ENCODE data around the gene CNOT2.

The CNOT2 gene

GRCh38 chr12:70319605-70320004 lies 76.4 kb downstream of the CNOT2 start:
- H3K4me2 ChIP-seq (ENCODE audit: low read length), result no peak overlapping the region
- DNase-seq, result no peak

DNA sequence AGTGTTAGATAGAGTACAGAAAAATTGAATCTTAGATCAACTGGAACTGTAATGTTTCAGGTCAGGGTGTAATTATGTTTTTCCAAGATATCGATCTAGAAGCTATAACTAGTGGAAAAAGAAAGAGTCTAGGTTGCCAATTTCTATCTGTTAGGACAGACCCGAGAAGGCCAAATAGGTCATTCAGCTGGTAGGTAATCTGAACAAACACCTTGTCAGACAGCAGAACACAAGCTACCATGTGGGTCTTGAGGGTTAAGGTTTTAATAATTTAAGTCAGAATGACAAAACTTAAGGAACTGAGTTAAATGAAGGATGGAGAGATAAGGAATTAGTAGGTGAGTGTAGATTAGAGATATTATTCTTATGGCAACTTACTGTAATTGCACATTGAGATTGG lies 78.0 kb downstream of the CNOT2 start:
- Histone ChIP-seq H2AK5ac (ENCODE audit: low read length) (no peak overlapping the region), H3K9ac (ENCODE audit: low read length) (no peak overlapping the region), H3K79me1 (ENCODE audit: low read length) (no peaks in the 10 kb centered on the region), H2BK12ac (ENCODE audit: low read length) (no peak overlapping the region), H4K12ac (ENCODE audit: low read depth, low read length) (no peak overlapping the region), H2BK120ac (ENCODE audit: insufficient read depth, low read length, poor library complexity) (no peak overlapping the region), H2AFZ (ENCODE audit: insufficient read depth, low read length, poor library complexity) (no peak overlapping the region), H3K36me3 (ENCODE audit: control insufficient read depth in 1 of 2, insufficient read depth in 2 of 2, low read length in 2 of 2) (no peaks in the 10 kb centered on the region), H3K4me1 (ENCODE audit: control insufficient read depth in 1 of 2, insufficient read depth in 2 of 2, low read length in 2 of 2) (no peaks in the 10 kb centered on the region), H3K27ac (ENCODE audit: low read depth, low read length) (no peak overlapping the region), H2BK5ac (ENCODE audit: low read depth, low read length, poor library complexity) (no peak overlapping the region), H3K79me2 (ENCODE audit: control insufficient read depth, insufficient read depth, low read length, poor library complexity) (no peaks in the 10 kb centered on the region), H3K23ac (ENCODE audit: low read length) (no peak overlapping the region), H4K91ac (ENCODE audit: low read depth, low read length) (no peak overlapping the region), H3K9me3 (ENCODE audit: insufficient read depth, low read depth, low read length) (no peaks in the 10 kb centered on the region), H3K27me3 (ENCODE audit: insufficient read depth, low read length) (no peaks in the 10 kb centered on the region), H4K8ac (ENCODE audit: low read depth, low read length) (no peak overlapping the region), H3K14ac (ENCODE audit: low read length) (no peak overlapping the region), H3K4me2 (ENCODE audit: low read length) (no peak overlapping the region), H3K4ac (ENCODE audit: low read depth, low read length) (no peak overlapping the region), H3K18ac (ENCODE audit: low read length) (no peak overlapping the region), H3K4me3 (ENCODE audit: low read depth, low read length) (no peak overlapping the region)
- no CpG with 5 or more reads among the region's 2 CpGs for WGBS (ENCODE audit: extremely low coverage, insufficient coverage, insufficient read length)
- no peak for DNase-seq

More at GRCh38 chr12:70319605-70320004, 76.4 kb downstream of the CNOT2 start:
- Histone ChIP-seq H2AFZ (ENCODE audit: insufficient read depth, low read length, poor library complexity) (no peak overlapping the region), H3K79me2 (ENCODE audit: control insufficient read depth, insufficient read depth, low read length, poor library complexity) (no peaks in the 10 kb centered on the region), H4K8ac (ENCODE audit: low read depth, low read length) (no peak overlapping the region), H3K4ac (ENCODE audit: low read depth, low read length) (no peak overlapping the region), H3K9ac (ENCODE audit: low read length) (no peak overlapping the region), H3K14ac (ENCODE audit: low read length) (no peak overlapping the region), H3K27me3 (ENCODE audit: insufficient read depth, low read length) (no peaks in the 10 kb centered on the region), H2BK5ac (ENCODE audit: low read depth, low read length, poor library complexity) (no peak overlapping the region), H3K23ac (ENCODE audit: low read length) (no peak overlapping the region), H3K4me1 (ENCODE audit: control insufficient read depth in 1 of 2, insufficient read depth in 2 of 2, low read length in 2 of 2) (no peaks in the 10 kb centered on the region), H3K36me3 (ENCODE audit: control insufficient read depth in 1 of 2, insufficient read depth in 2 of 2, low read length in 2 of 2) (no peaks in the 10 kb centered on the region), H3K79me1 (ENCODE audit: low read length) (no peaks in the 10 kb centered on the region), H4K91ac (ENCODE audit: low read depth, low read length) (no peak overlapping the region), H3K27ac (ENCODE audit: low read depth, low read length) (no peak overlapping the region), H2BK12ac (ENCODE audit: low read length) (no peak overlapping the region), H3K4me3 (ENCODE audit: low read depth, low read length) (no peak overlapping the region), H2AK5ac (ENCODE audit: low read length) (no peak overlapping the region), H3K9me3 (ENCODE audit: insufficient read depth, low read depth, low read length) (no peaks in the 10 kb centered on the region), H3K18ac (ENCODE audit: low read length) (no peak overlapping the region), H2BK120ac (ENCODE audit: insufficient read depth, low read length, poor library complexity) (no peak overlapping the region), H4K12ac (ENCODE audit: low read depth, low read length) (no peak overlapping the region)
- no CpG with 5 or more reads among the region's 4 CpGs for WGBS (ENCODE audit: extremely low coverage, insufficient coverage, insufficient read length)

DNA sequence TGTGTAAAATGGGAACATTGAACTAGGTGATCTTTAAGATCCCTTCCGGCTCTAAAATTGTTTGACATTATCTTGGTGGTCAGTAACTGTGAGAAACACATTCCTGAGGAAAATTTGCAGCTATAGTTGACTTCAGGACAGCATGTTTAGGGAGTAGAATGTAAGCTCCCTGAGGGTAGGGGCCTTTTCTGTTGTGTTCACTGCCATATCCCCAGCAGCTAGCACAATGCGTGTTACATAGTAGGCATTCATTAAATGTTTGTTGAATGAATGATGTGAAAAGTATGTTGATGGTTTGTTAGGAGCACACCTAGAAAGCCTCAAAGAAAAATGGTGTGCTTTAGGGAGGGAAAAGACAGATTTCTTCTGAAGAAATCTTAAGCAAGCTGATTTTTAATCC lies 84.3 kb downstream of the CNOT2 start:
- WGBS (ENCODE audit: extremely low coverage, insufficient coverage, insufficient read length), result no CpG with 5 or more reads among the region's 2 CpGs
- H3K36me3 ChIP-seq (ENCODE audit: control insufficient read depth in 1 of 2, insufficient read depth in 2 of 2, low read length in 2 of 2), result peaks cover 0 to 2% of the 10 kb centered on the region in 2 experiments
- no peak overlapping the region for H2BK12ac ChIP-seq (ENCODE audit: low read length)
- no peak overlapping the region for H2AK5ac ChIP-seq (ENCODE audit: low read length)
- no peak overlapping the region for H2AFZ ChIP-seq (ENCODE audit: insufficient read depth, low read length, poor library complexity)
- no peak overlapping the region for H3K14ac ChIP-seq (ENCODE audit: low read length)
- H3K9me3 ChIP-seq (ENCODE audit: insufficient read depth, low read depth, low read length), result no peaks in the 10 kb centered on the region
- H2BK5ac ChIP-seq (ENCODE audit: low read depth, low read length, poor library complexity), result no peak overlapping the region
- H3K79me2 ChIP-seq (ENCODE audit: control insufficient read depth, insufficient read depth, low read length, poor library complexity), result no peaks in the 10 kb centered on the region
- no peaks in the 10 kb centered on the region for H3K27me3 ChIP-seq (ENCODE audit: insufficient read depth, low read length)
- no peak overlapping the region for H4K12ac ChIP-seq (ENCODE audit: low read depth, low read length)
- H3K23ac ChIP-seq (ENCODE audit: low read length), result no peak overlapping the region
- peak; percentile 0 to 50 for DNase-seq
- no peak overlapping the region for H3K4ac ChIP-seq (ENCODE audit: low read depth, low read length)
- no peaks in the 10 kb centered on the region for H3K4me1 ChIP-seq (ENCODE audit: control insufficient read depth in 1 of 2, insufficient read depth in 2 of 2, low read length in 2 of 2)
- H3K18ac ChIP-seq (ENCODE audit: low read length), result no peak overlapping the region
- H3K4me3 ChIP-seq (ENCODE audit: low read depth, low read length), result no peak overlapping the region
- H4K8ac ChIP-seq (ENCODE audit: low read depth, low read length), result no peak overlapping the region
- H3K79me1 ChIP-seq (ENCODE audit: low read length), result no peaks in the 10 kb centered on the region
- H3K4me2 ChIP-seq (ENCODE audit: low read length), result no peak overlapping the region
- no peak overlapping the region for H3K27ac ChIP-seq (ENCODE audit: low read depth, low read length)
- H2BK120ac ChIP-seq (ENCODE audit: insufficient read depth, low read length, poor library complexity), result no peak overlapping the region
- H3K9ac ChIP-seq (ENCODE audit: low read length), result no peak overlapping the region
- H4K91ac ChIP-seq (ENCODE audit: low read depth, low read length), result no peak overlapping the region

DNA sequence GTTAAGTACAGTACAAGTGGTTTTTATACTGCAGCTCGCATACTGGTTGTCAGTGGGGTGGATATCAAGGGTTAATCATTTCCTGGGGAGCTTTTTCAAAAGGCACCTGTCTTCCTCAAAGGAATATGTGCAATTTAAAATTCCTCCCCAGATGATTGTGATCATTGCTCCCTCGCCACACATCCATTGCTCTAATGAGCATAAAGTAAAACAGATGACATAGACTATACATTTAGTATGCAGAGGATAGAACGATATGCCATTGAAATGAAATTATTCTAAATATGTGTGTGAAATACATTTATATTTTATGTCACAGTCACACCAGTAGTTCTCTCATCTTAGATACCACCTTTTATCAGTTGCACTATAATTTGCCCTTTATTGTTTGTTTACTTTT lies 86.5 kb downstream of the CNOT2 start:
- DNase-seq, result no peak
- H2BK120ac ChIP-seq (ENCODE audit: insufficient read depth, low read length, poor library complexity), result no peak overlapping the region
- H2AK5ac ChIP-seq (ENCODE audit: low read length), result no peak overlapping the region
- no peak overlapping the region for H4K91ac ChIP-seq (ENCODE audit: low read depth, low read length)
- H3K18ac ChIP-seq (ENCODE audit: low read length), result no peak overlapping the region
- no peaks in the 10 kb centered on the region for H3K27me3 ChIP-seq (ENCODE audit: insufficient read depth, low read length)
- H3K9ac ChIP-seq (ENCODE audit: low read length), result no peak overlapping the region
- no peak overlapping the region for H2AFZ ChIP-seq (ENCODE audit: insufficient read depth, low read length, poor library complexity)
- no peak overlapping the region for H3K4ac ChIP-seq (ENCODE audit: low read depth, low read length)
- no peak overlapping the region for H3K27ac ChIP-seq (ENCODE audit: low read depth, low read length)
- H3K4me1 ChIP-seq (ENCODE audit: control insufficient read depth in 1 of 2, insufficient read depth in 2 of 2, low read length in 2 of 2), result no peaks in the 10 kb centered on the region
- no peaks in the 10 kb centered on the region for H3K9me3 ChIP-seq (ENCODE audit: insufficient read depth, low read depth, low read length)
- H3K4me2 ChIP-seq (ENCODE audit: low read length), result no peak overlapping the region
- no peak overlapping the region for H4K8ac ChIP-seq (ENCODE audit: low read depth, low read length)
- H4K12ac ChIP-seq (ENCODE audit: low read depth, low read length), result no peak overlapping the region
- no peak overlapping the region for H2BK12ac ChIP-seq (ENCODE audit: low read length)
- WGBS (ENCODE audit: extremely low coverage, insufficient coverage, insufficient read length), result no CpG with 5 or more reads among the region's 3 CpGs
- no peak overlapping the region for H2BK5ac ChIP-seq (ENCODE audit: low read depth, low read length, poor library complexity)
- H3K36me3 ChIP-seq (ENCODE audit: control insufficient read depth in 1 of 2, insufficient read depth in 2 of 2, low read length in 2 of 2), result peaks cover 0 to 2% of the 10 kb centered on the region in 2 experiments
- H3K23ac ChIP-seq (ENCODE audit: low read length), result no peak overlapping the region
- H3K79me1 ChIP-seq (ENCODE audit: low read length), result no peaks in the 10 kb centered on the region
- H3K14ac ChIP-seq (ENCODE audit: low read length), result no peak overlapping the region
- H3K79me2 ChIP-seq (ENCODE audit: control insufficient read depth, insufficient read depth, low read length, poor library complexity), result no peaks in the 10 kb centered on the region
- no peak overlapping the region for H3K4me3 ChIP-seq (ENCODE audit: low read depth, low read length)
